GM06990 (cell line): Measurements from ENCODE around the gene OR6F1.

Source experiments
- DNase-seq: peaks from one replicate; pipeline ENCODE4 v3.0.0-alpha.2; 2011; ENCODE audit not compliant: insufficient read length; ENCODE audit errors: extremely low read depth
- H3K27me3 ChIP-seq: replicated peaks from 2 replicates; pipeline ENCODE4 v1.6.0; 2011; ENCODE audit warnings: low read length; ENCODE audit not compliant: control insufficient read depth, insufficient read depth
- H3K36me3 ChIP-seq: 2 replicates; pipeline ENCODE4 v1.5.1; 2011; ENCODE audit warnings: low read length; ENCODE audit not compliant: control insufficient read depth, insufficient read depth
- H3K4me3 ChIP-seq: replicated peaks from 2 replicates; pipeline ENCODE4 v1.5.1; 2011; ENCODE audit warnings: low read depth, mild to moderate bottlenecking, control low read depth, low read length
- CTCF ChIP-seq: IDR thresholded peaks from 2 replicates; pipeline ENCODE4 v1.5.1; 2011; ENCODE audit warnings: low read length, control low read depth, mild to moderate bottlenecking, inconsistent platforms; ENCODE audit not compliant: insufficient read depth, poor library complexity, severe bottlenecking

OR6F1 gene

GRCh38 chr1:247669225-247669624, 47.2 kb downstream of the OR6F1 start:
- no peak for TF ChIP-seq CTCF
- no peaks in the 10 kb centered on the region for H3K36me3 ChIP-seq
- no peak for DNase-seq

More at GRCh38 chr1:247669225-247669624, 47.2 kb downstream of the OR6F1 start:
- Histone ChIP-seq H3K27me3 (no peaks in the 10 kb centered on the region), H3K4me3 (no peak overlapping the region)
